Right lobe of liver (tissue), 6 donors: Measurements from ENCODE around the gene GRIK1. TPM values are rescaled to one million over a fixed set of nuclear protein-coding genes. Genes with fewer than 3 reads are reported as not detected.
"Not testable (repeated sequence)": the region's sequence is repeated elsewhere in the genome, so short reads cannot be mapped to it uniquely, and the experiment has no call there.

Experiments
- ATAC-seq, 4 donors: fragments of 200-7000 bp; cut with Tn5 transposase; one replicate each; pipeline ENCODE4 v1.9.1; 2020; ENCODE audit warnings: mild to moderate bottlenecking in 4 of 4, moderate library complexity in 4 of 4
- DNase-seq, 3 donors: peaks; one replicate each; pipeline ENCODE4 v3.0.0-alpha.2; 2020
- H3K27ac ChIP-seq, 3 donors: fragments of 200-600 bp; one replicate each; pipeline ENCODE4 v1.8.0; 2022
- H3K27me3 ChIP-seq, 2 donors: fragments of 200-600 bp; one replicate each; pipeline ENCODE4 v1.8.0; 2022
- H3K36me3 ChIP-seq, 4 donors: fragments of 200-600 bp; sonication (generic) in 1 of 4; one replicate each; pipeline versions ENCODE4 v1.5.1 to v1.8.0; 2017 to 2022; ENCODE audit warnings: control low read depth in 1 of 4
- H3K4me1 ChIP-seq, 4 donors: fragments of 200-600 bp; sonication (generic) in 1 of 4; one replicate each; pipeline versions ENCODE4 v1.5.1 to v1.8.0; 2017 to 2022; ENCODE audit warnings: control low read depth in 1 of 4
- H3K4me3 ChIP-seq, 3 donors: fragments of 200-600 bp; one replicate each; pipeline ENCODE4 v1.8.0; 2022
- H3K9me3 ChIP-seq, 4 donors: fragments of 200-600 bp; sonication (generic) in 1 of 4; one replicate each; pipeline versions ENCODE4 v1.5.1 to v1.8.0; 2017 to 2022; ENCODE audit warnings: control low read depth in 1 of 4
- CTCF ChIP-seq, 4 donors: fragments of 200-600 bp in 3 of 4; fragments of 450-650 bp in 1 of 4; IDR thresholded peaks; one replicate each; pipeline versions ENCODE4 v1.5.1 to v1.8.0; 2016 to 2022; ENCODE audit warnings: antibody characterized with exemption in 4 of 4, mild to moderate bottlenecking in 2 of 4
- POLR2A ChIP-seq: fragments of 450-650 bp; IDR thresholded peaks from one replicate; pipeline ENCODE4 v1.6.1; 2017; ENCODE audit warnings: antibody characterized with exemption, mild to moderate bottlenecking
- WGBS: methylation state at CpG from one replicate; pipeline ENCODE4 v1.1.6; 2018; ENCODE audit warnings: low coverage, low lambda C conversion rate; ENCODE audit not compliant: insufficient coverage; ENCODE audit errors: missing lambda C conversion rate; 5-methylcytosine and 5-hydroxymethylcytosine counted together
- intact Hi-C, 2 donors: fragments of 100-400 bp; cut with DNase I; formaldehyde crosslinking; loops; one replicate each; pipeline versions ENCODE4 v1.11.2 to v1.14.1; 2022
- total RNA-seq, 6 experiments: library from RNA; depleted of rRNA in 2 of 6; stranded (reverse); fragments of >200 nt in 2 of 6; fragmentation: NEBNext Ultra II Directional in 3 of 6; extraction: Animal tissue kit (Norgen Biotek cat#: 25700) in 3 of 6; gene quantifications; one replicate each; pipeline versions ENCODE4 v1.1.0 to v1.2.4, GENCODE V29; 2016 to 2023
- donor health status: DM: no; HTN: yes; CAD: no.
- donor health status: DM: no; HTN: no; CAD: no.
- donor health status: DM: no; HTN: no; CAD: no.
- donor health status: DM: no; HTN: yes; CAD: no.
- donor health status: DM: no; HTN: yes; CAD: no.

The GRIK1 gene
- total RNA-seq, 6 experiments from 2014 or later, result not detected

- 82% methylated on average over 3 of the region's 3 CpGs for WGBS
- no peak for ATAC-seq
Observed at GRCh38 chr21:29606613-29607012, 333.2 kb downstream of the GRIK1 start.

GRCh38 chr21:29605219-29605618 lies 334.6 kb downstream of the GRIK1 start:
- 63% methylated on average over 3 of the region's 3 CpGs for WGBS
- H3K27ac ChIP-seq, H3K27me3 ChIP-seq, ATAC-seq, H3K9me3 ChIP-seq, intact Hi-C loops, H3K4me1 ChIP-seq, H3K36me3 ChIP-seq, DNase-seq, H3K4me3 ChIP-seq: not testable (repeated sequence)

More at GRCh38 chr21:29606613-29607012, 333.2 kb downstream of the GRIK1 start:
- intact Hi-C loops, result no loop called here
- H3K36me3 ChIP-seq, result no peaks in the 10 kb centered on the region
- H3K27ac ChIP-seq, result no peak overlapping the region
- H3K27me3 ChIP-seq, result no peaks in the 10 kb centered on the region
- H3K4me3 ChIP-seq, result no peak overlapping the region
- no peaks in the 10 kb centered on the region for H3K9me3 ChIP-seq
- no peaks in the 10 kb centered on the region for H3K4me1 ChIP-seq
- DNase-seq, result no peak
- TF ChIP-seq CTCF (IDR thresholded peaks at IDR 0.05), result no peak
- no peak for TF ChIP-seq POLR2A

GRCh38 chr21:29604076-29604475 lies 335.7 kb downstream of the GRIK1 start:
- no peak for ATAC-seq
- Histone ChIP-seq H3K27ac (no peak overlapping the region), H3K4me3 (no peak overlapping the region), H3K4me1 (no peaks in the 10 kb centered on the region), H3K9me3 (no peaks in the 10 kb centered on the region), H3K36me3 (no peaks in the 10 kb centered on the region), H3K27me3 (no peaks in the 10 kb centered on the region)
- no peak for DNase-seq
- WGBS, result 46% methylated on average over 4 of the region's 4 CpGs
- no peak for TF ChIP-seq POLR2A
- no peak for TF ChIP-seq CTCF (IDR thresholded peaks at IDR 0.05)
- intact Hi-C loops, result no loop called here

GRCh38 chr21:29601047-29601446 lies 338.7 kb downstream of the GRIK1 start:
- intact Hi-C loops, result no loop called here
- Histone ChIP-seq H3K36me3 (no peaks in the 10 kb centered on the region), H3K27ac (no peak overlapping the region), H3K9me3 (no peaks in the 10 kb centered on the region), H3K4me1 (no peaks in the 10 kb centered on the region), H3K4me3 (no peak overlapping the region), H3K27me3 (no peaks in the 10 kb centered on the region)
- TF ChIP-seq POLR2A (no peak), CTCF (IDR thresholded peaks at IDR 0.05) (no peak)
- no peak for ATAC-seq
- WGBS, result 89% methylated on average over 3 of the region's 4 CpGs
- no peak for DNase-seq

- TF ChIP-seq POLR2A (no peak), CTCF (IDR thresholded peaks at IDR 0.05) (no peak)
- Histone ChIP-seq H3K4me1 (no peaks in the 10 kb centered on the region), H3K9me3 (no peaks in the 10 kb centered on the region), H3K4me3 (no peak overlapping the region), H3K27me3 (no peaks in the 10 kb centered on the region), H3K27ac (no peak overlapping the region), H3K36me3 (no peaks in the 10 kb centered on the region)
- ATAC-seq, result no peak
- DNase-seq, result no peak
- intact Hi-C loops, result no loop called here
- WGBS, result 46% methylated on average over 1 of the region's 1 CpG
Observed at GRCh38 chr21:29586696-29587095, 353.1 kb downstream of the GRIK1 start.
